Loucy (cell line): ENCODE data around the gene TDRD12.

Source experiments
- CTCF ChIP-seq: fragments of 200-600 bp; sonication (generic); conservative IDR thresholded peaks from 2 replicates; pipeline ENCODE4 v1.5.1; 2014; ENCODE audit warnings: mild to moderate bottlenecking, antibody characterized with exemption, low read length
- EZH2phosphoT487 ChIP-seq: fragments of 200-600 bp; IDR thresholded peaks from 2 replicates; pipeline ENCODE4 v1.6.1; 2018; ENCODE audit warnings: antibody characterized with exemption, mild to moderate bottlenecking, moderate library complexity, borderline replicate concordance

GRCh38 chr19:32708457-32708856 is 11.1 kb upstream of the TDRD12 start:
- no peak for TF ChIP-seq CTCF
- no peak for TF ChIP-seq EZH2phosphoT487
